NCI-H2171 (cell line): Measurements from ENCODE around the gene RCVRN.

ENCODE experiments used
- DNase-seq: peaks from one replicate; lab custom pipeline; 2025; lab: John Stamatoyannopoulos, UW

The RCVRN gene

DNA sequence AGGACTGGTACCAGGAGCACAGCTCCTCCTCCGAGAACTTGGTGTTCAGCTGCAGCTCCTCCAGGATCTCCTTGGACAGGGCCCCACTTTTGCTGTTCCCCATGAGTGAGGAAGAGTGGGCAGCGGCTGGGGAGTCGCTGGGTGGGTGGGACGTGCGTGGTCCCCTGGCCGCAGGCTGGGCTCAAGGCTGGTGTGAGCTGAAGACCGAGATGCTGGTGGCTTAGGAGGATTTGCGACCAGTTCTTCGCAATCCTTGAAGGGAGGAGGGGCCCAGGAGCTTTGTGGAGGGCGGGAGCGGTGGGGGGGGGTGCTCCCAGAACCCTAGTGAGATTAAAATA, at the start of gene RCVRN:
Gene RCVRN, minus strand, starts transcription at position 194 of the 338 bp plus-strand sequence. Its CDS starts 91 bp downstream, at position 103.
- no peak for DNase-seq

DNA sequence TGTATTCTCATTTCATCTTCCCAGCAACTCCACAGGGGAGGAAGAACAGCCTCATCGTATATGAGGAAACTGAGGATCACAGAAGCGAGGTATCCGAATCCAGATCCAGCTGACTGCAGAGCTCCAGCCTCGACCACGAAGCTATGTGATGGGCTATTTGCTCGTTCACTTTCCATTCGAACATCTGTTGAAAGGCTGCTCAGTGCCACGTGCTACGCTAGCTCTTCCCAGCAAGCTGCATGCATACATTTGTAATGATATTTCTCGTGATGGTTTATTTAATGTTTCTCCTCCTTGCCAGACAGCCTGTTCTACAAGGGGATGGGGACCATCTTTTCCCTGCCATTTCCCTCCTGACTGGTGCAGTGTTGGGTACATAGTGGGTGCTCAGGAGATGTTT, 48.4 kb upstream of the RCVRN start:
- DNase-seq, result no peak

DNA sequence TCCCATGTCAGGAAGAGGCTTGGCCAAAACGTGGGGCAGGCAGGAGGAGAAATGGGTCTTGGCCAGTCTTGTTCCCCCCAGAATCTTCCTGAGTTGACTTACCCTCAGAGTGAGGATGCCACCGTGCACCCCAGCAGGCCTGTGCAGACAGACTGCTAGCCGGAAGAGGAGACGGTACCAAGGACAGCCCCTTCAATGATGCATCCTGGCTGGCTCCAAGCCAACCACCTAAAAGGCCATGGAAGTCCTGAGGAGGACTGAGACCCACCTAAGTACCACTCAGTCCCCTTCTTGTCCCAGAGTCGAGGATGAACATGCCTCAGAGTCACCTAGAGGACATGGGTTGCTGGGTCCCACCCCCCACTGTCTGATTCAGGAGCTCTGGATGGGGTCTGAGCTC, 46.7 kb upstream of the RCVRN start:
- no peak for DNase-seq

DNA sequence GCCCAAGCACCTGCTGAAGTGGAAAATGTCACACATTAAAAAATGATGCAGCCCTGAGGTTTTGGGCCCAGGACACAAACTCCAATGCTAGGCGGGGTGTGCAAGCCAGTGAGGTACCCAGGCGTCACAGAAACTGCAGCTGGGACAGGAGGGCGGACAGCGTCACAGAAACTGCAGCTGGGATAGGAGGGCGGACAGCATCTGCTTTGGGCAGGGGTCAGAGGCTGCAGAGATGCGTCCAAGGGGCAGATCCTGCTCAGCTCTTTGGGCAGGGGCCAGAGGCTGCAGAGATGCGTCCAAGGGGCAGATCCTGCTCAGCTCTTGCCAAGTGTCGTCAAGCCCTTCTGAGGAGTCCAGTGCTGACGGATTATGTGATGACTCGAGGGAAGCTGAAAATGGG, 43.9 kb upstream of the RCVRN start:
- no peak for DNase-seq

DNA sequence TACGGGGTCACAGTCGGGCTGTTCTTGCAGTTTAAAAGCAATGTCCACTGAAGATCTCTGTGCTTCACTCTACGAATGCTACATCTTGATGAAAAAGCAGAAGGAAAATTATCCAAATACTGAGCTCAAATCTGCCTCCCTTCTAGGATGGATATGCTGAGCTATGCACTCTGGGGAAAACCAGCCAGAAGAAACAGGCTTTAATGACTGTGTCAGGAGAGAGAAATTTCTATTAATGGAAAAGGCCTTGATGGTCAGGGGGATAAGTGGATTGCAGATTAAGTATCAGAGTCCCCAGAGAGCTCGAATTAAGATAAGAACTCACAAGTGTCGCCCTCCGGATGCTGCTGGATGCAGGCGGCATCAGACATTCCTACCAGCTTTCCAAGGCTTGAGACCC, 39.6 kb upstream of the RCVRN start:
- no peak for DNase-seq

DNA sequence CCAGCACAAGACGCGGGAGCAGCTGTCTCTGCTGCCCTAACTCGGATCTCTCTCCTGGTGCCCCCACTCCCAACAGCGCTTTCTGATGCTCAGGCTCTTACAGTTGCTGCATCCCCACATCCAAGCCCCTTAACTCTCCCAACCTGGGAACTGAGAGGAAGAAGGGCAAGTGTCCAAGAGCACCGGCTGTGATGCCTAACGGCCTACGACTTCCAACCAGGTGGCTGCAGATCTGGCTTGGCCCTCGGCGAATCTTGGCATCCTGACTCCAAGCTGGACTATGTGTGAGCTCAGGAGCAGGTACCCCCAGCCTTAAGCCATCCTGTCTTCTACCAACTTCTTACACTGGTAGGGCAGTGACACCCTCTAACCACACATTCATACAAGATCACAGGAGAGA, 38.3 kb upstream of the RCVRN start:
- no peak for DNase-seq

DNA sequence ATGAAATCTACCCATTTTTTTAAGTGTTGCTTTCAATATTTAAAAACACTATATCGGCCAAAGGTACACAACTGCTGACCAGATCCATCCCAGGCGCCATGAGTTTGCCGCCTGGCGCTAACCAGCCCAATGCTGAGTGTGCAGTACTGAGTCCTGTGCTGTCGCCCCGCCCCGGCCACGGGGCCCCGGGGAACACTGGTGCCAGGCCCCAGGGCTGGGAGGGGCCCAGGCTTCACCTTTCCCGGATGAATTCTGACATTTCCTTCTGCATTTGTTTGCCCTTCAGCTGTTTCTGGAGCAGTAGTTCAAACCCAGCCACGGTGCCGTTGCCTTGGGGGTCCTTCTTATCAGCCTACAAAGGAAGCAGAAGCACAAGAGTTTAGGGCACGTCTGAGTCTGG, 37.8 kb upstream of the RCVRN start:
- DNase-seq, result no peak

DNA sequence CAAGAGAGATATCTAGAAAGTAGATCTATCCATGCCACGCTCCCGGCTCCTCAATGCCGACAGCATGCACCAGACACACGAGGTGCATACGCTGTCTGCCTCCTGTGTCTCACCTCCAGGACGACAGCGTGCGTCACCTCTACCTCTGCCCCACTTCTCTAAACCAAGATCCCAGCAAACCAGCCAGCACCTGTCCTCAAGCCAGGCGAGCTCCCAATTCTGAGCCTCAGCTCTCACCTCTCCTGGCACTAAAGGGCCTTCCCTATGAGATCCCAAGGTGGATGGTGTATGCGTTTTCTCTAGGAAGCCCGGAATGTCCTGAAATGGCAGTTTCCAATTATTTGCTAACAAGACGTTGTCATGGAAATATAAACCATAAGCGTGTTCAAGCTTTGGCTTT, 36.2 kb upstream of the RCVRN start:
- DNase-seq, result no peak

DNA sequence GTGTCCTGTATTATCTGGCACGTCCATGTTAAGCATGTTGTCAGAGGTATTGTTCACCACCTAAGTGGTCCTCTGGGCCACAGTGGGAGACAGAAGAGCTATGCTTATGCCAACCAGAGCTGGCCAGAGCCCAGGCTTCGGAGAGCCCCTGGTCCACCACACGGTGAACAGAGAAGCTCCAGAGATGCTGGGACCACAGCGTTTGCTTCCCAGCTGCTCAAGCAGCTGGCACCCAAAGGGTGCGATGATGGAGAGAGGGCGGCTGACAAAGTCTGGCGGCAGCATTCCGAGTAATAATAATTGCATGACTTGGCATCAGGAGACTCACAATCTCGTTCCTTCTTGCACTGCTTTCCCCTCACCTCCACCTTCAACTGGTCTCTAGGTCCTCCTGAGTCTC, 35.8 kb upstream of the RCVRN start:
- DNase-seq, result no peak

DNA sequence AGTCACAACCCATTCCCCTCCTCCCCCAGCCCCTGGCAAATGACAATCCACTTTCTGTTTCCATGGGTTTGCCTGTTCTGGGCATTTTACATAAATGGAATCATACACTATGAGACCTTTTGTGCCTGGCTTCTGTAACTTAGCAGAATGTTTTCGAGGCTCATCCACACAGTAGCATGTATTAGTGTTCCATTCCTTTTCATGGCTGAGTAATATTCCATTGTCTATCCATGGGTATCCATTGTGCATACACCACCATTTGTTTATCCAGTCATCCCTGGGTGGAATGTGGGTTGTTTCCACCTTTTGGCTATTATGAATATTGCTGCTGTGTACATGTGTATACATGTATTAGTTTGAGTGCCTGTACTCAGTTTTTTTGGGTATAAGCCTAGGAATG, 33.7 kb upstream of the RCVRN start:
- no peak for DNase-seq

DNA sequence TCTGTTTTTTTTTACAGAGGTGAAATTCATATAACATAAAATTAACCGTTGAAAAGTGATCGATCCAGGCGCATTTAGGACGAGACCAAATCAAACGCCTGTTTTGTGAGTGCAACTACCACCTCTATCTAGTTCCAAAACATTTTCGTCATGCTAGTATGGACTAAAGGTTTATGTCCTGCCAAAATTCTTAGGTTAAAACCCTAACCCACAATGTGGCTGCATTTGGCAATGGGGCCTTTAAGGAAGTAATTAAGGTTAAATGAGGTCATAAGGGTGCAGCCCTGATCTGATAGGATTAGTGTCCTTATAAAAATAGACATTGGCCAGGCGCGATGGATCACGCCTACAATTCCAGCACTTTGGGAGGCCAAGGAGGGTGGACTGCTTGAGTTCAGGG, 32.8 kb upstream of the RCVRN start:
- DNase-seq, result no peak

DNA sequence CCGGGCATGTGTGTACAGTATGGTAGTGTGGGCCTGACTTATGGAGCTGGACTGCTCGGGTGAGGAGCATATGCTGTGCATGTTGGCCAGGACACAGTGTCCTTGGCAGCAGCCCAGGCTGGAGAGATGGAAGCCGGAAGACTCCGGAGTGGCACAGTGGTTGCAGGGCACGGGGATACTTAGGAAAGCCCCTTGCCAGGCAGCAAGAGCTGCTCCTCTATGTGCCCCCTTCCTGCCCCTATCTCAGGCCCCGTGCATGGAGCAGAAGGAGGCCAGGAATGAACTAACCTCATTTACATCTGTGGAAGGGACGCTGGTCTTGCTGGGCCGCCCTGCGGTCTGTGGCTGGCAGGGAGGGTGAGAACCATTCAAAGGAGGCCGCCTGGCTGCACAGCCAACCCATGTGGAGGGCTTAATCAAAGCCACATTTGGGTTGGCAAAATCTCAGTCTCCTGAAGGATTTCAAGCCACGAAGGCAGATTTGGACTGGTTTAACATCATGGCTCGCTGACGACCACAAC, 32.2 kb upstream of the RCVRN start:
- no peak for DNase-seq

DNA sequence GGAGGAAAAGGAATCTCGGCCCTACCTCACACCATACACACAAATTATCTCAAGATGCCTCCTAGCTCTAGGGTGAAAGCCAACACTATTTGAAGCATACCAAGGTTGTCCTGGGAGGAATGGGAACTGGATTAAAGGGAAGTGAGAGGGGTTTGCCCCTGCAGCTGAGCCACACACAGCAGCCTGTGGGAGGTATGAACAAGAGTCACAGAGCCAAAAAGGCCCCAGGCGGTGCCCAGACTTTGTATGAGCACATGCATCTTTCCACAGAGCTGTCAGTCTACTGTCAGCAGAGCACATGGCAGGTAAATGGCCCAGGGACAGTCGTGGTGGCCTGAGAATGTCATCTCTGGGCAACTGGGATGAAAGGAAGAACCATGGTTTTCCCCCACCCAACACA, 31.0 kb upstream of the RCVRN start:
- DNase-seq, result no peak

DNA sequence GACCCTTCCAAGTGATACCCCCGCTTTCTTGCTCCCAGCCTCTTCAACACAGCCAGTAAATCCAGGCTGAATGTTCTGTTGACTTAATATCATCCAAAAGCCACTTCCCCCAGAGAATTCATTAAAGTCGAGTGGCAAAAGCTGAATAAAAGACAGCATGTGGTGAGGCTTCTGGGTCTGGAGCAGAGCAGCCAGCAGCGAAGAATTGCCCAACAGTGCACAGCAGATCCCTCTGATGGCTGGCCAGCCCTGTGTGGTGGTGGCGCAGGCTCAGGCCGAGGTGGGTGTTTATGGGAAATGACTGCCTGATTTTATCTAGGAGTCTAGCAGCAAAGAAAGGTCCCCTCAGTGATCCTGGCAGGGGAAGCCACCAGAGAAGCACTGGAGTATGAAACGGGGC, 30.3 kb upstream of the RCVRN start:
- DNase-seq, result no peak

DNA sequence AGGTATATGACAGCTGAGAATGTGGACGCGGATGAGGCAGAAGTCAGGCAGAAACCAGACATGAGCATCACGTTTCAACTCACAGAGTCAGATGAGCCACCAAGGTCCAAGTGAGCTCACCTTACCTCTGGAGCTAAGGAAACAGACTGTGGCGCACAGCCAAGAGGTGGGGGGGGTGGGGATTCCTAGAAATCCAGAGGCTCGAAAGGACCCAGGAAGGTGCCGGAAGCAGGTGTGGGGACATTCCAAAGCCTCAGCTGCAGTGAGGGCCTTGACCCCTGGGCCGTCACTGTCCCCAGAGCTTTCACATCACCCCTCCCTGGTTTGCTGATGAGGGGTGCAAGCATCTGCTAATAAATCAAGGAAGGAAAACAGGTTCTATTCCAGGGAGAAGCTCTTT, 29.3 kb upstream of the RCVRN start:
- DNase-seq, result no peak

DNA sequence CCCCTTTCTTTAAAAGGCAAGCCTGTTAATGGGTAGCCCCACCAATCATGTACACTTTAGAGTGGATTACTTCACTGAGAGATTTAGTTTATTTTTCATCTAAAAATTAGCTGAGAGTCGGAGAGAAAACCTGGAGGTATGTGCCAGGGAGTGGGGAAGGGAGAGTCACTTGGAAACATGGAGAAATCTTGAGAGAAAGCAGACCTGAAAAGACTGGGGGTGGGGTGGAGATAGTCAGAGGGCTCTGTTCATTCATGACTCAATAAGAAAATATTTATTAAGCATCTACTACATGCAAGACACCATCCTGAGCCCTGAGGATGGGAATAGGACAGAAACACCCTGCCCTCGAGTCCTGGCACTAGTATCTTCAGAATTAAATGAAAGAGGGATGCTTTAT, 27.4 kb upstream of the RCVRN start:
- DNase-seq, result no peak

DNA sequence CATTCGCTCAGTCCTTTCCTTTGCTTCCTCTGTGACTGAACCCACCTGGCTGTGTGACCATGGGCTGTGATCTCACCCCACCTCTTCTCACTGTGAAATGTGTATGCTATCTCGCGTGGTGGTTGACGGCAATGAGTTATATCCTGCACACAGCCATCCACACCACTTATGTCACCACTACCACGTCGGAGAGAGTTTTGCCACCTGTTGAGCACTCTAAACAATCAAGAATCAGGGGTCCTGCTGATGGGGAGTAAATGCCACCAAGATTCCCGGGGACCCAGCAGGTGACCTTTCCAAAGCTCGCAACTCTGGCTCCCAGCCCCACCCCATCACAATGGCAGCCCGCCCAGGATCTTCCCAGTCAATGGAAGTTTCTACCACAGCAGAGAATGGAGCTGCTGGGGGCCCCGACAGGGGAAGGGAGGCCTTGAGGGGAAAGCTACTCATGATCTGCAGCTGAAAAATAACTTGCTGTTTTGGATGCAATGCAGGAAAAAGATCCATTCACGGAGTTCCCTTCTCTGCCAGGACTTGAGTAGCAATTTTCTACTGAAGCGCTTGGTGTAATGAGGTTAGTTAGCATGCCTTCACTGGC, 26.2 kb upstream of the RCVRN start:
- DNase-seq, result no peak

DNA sequence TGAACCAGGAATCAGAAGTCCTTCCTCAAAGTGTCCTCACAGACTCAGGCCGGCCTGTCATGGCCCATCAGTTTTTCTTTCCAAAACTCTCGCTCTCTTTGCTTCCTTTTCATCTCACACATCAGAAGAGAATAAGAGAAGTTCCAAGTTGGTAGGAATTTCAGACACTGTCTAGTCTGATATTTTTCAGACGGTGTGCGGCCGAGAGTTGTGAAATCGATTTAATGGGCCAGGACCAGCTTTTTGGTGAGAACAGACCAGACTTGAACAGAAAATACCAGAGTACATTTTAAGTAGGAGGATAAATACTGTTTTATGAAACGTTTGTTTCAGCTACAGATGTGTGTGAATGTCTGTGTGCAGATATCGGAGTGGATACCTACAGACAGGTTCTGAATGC, 24.8 kb upstream of the RCVRN start:
- no peak for DNase-seq

DNA sequence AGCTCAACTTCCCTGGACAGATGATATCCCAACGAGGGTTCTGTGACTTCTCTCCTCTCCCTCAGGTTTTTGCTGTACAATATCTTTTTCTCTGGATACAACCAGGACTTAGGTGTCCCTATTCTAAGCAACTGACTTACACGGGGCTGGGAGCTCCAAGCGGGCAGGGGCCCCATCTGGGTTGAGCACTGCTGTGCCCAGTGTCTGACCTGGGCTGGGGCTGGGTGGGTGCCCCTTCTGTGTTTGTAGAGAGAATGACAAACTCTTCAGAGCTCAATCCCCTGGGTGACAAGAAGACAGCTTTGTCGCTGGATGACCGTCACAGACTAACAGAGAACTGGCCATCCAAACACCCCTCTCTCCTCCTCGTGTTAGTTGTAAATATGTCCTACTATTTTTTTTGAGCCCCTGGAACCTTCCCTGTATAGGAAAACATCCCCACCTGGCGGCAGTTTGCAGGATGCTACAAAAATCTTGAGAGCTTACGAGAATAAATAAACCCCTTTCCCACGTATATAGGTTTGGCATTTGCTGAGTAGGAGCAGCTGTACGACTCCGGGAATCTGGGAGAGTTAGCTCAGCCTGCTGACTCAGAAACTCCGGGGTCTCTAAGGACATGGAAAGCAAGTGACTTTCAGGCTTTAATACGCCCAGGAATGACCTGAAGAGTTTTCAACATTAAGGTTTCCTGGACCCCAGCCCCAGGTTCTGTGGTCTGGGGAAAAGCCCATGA, 23.7 kb upstream of the RCVRN start:
- peak; percentile 69 for DNase-seq

DNA sequence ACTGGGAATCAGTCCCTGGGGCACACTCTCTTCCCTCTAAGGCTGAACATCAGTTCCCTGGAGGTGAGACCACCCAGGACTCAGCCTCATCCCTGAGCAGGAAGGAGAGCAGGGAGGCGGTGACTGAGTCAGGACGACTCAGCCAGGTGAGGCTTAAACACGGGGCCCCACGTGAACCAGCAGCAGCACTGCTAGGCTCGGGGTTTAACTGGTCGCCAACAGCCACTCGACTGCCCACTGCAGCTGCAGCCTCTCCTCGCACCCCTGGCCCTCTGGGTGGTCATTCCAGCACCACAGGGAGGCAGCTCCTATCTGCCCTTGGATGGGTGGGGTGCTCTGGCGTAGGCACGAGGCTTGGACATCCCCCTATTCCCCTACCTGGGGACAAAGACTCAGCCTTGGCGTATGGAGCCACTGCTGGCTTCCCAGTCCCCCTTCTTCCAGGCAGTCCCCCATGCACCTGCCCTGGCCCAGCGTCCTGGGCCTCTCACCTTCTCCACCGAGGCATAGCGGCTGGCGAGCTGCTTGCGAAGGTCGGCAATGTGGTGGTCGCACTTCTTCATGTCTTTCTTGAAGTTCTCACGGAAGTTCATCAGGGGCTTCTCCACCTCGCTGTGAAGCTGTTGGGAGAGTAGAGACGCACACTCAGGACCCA, 21.2 kb upstream of the RCVRN start:
- no peak for DNase-seq

DNA sequence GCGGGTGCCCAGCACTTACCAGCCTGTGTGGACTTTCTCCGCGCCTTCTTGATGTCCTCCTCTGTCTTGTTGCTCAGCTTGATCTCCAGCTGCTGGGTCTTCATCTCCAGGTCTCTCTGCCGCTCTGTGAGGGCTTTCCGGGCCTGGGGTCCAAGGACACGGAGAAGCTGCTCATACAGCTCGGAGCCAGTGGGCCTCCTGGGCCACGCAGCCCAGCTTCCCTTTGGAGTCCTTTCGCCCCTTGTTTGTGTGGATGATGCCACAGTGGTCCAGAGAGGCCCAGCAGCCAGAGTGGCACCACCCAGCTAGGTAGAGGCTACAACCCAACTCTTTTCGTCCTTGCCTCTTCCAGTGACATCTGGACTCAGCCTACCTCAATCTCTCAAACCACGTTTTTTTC, 20.4 kb upstream of the RCVRN start:
- no peak for DNase-seq

DNA sequence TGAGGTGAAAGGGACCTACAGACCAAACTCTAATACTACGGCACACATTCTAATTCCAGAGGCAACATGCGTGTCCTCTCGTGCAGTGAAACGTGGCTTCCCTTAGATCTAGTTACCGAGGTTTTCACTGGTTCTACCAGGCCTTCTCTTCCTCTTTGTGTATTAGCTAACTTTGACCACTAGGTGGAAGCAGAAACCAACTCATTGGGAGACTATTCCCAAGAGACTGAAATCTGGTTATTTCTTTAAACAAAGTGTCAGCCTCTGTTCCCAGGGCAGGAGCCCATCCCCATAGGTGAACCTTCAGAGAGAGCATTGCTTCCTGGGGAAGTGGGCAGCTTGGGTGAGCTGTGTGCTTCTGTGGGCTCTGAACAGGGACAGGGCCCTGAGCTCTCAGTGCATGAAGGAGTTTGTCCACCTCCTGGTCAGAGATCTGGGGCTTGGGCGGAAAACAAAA, 19.7 kb upstream of the RCVRN start:
- DNase-seq, result peak; percentile 61
